Stimulated activated CD4-positive, alpha-beta T cell treated with anti-CD3 and anti-CD28 coated beads, TNF-alpha, amount 100 ng/mL, for 4 hours (primary cell): ENCODE measurements around the gene CROCC2.
"Not testable (repeated sequence)": the region's sequence is repeated elsewhere in the genome, so short reads cannot be mapped to it uniquely, and the experiment has no call there.

Experiments
- DNase-seq, 3 experiments: peaks; one replicate each; pipeline ENCODE4 v3.0.0-alpha.2; 2020; ENCODE audit warnings: low read depth in 3 of 3

The CROCC2 gene

GRCh38 chr2:240966906-240967680 is 61.0 kb downstream of the CROCC2 start:
- no peak for DNase-seq

- DNase-seq, result no peak
These were observed 61.8 kb downstream of the CROCC2 start for GRCh38 chr2:240967681-240968621.

DNA sequence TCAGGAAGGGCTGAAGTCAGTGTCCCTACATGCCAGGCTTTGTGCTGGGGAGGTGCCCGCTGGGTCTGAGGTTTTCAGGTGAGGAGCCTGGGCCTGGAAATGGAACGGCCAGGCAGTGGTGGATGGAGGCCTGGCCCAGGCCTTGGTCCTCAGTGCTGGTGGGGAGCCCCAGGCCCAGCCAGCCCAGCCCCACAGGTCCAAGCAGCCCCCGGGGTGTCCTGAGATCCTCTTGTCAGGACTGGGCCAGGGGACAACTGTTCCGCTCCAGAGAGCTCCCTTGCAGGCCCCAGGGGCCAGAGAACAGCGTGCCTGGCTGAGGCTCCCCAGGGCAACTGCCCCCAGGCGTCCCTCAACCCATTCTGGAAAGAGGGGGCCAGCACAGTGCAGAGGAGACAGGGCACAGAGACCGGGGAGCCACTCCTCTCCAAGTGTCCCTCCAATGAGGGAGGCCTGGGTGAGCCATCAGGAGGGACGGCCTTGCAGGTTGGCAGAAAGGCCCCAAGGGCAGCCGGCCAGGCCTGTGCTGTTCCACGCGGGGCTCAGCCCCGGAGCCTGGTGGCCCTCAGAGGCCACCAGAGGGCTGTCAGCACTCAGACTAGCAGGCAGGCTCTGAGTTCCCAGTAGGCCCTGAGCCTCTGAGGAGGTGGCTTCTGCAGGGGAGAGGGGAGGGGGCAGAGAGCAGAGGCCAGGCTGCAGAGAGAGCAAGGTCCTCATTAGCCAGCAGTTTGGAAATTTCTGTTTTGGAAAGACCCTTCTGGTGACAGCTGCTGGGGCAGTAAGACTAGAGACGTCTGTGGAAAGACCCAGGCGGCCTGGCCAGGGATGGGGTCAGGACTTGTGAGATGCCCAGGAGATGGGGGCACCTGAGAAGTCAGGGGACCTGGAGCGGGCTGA is 62.8 kb downstream of the CROCC2 start:
- no peak for DNase-seq

DNA sequence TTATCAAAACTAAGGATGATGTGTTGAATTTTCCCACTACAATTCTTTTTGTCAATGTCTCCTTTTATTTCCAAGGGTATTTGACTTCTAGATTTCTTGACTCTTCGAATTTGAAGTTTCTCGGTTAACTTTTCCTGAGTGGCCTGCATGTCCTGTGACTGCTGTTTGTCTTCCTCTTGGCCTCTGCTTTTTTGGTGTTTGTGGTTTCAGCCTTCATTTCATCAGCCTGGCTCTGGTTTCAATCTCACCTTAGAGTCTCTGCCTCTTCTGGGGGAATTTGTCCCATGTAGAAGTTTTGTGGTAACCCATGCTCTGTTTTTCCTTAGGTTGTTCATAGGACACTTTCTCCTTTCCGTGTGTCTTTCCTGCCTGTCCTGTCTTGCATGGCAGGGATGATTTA is 64.0 kb downstream of the CROCC2 start:
- DNase-seq, result no peak

DNA sequence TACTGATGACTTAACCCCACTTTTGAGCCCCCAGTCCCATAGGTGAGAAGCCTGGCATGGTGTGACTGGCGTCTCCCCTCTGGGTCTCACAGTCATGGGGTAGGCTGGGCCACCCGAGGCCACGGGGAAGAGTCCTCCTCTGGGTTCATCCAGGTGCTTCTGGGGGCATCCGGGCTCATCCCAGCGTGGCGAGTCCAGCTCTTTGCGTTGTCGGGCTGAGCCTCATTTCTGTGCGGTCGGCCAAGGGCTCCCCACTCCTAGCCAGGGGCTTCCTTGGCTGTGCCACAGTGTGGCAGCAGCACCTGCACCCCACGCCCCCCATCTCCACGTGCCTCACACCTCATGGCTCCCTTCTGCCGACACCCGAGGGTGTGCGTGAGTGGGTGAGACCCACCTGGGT is 64.7 kb downstream of the CROCC2 start:
- DNase-seq, result no peak

- no peak for DNase-seq
These were observed 66.1 kb downstream of the CROCC2 start for GRCh38 chr2:240972201-240972600.

- DNase-seq, result no peak
These were observed 66.7 kb downstream of the CROCC2 start for GRCh38 chr2:240972636-240973521.

DNA sequence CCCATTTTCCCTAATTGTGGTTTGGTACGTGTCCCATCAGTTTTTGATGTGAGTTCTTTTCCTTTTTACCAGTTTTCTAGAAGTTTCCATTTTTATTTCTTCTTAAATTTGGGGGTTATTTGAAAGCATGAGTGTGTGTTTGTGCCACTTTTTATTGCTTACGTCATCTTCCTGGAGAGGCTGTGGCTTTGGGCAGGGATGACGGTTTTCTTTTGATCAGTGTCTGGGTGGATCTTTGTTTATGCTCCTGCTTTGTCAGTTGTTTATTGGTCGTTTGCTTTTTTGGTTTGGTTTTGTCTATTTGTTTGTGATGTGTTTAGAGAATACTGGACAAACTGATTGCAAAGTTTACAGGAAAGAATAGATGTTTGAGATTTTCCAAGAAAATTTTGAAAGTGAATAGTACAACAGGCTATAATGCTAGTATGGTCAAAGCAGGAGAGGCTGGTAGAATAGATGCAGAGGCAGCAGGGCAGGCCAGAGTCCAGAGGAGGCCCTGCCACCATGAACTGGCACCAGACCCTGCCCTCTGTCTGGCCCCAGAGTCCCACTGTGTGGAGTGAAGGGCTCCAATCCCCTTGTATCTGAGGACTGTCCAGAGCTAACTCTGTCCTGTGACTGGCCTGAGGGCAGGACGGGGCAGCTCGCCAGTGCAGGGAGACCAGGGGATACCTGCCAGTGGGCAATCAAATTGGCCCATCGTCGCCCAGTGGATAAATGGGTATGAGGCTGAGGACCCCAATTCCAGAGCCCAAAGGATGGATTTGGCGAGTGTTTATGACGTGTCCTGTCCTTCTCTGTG is 68.8 kb downstream of the CROCC2 start:
- no peak for DNase-seq

DNA sequence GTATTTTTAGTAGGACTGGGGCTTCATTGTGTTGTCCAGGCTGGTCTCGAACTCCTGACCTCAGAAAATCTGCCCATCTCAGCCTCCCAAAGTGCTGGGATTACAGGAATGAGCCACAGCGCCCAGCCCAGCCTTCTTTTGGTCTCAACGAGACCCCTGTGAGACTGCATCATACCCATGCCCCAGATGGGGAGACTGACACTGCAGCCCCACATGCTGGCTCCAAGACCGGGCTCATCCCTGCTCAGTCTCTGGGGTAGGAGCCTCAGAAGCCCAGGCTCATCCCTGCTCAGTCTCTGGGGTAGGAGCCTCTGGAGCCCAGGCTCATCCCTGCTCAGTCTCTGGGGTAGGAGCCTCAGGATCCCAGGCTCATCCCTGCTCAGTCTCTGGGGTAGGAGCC is 69.8 kb downstream of the CROCC2 start:
- not testable (repeated sequence) for DNase-seq

DNA sequence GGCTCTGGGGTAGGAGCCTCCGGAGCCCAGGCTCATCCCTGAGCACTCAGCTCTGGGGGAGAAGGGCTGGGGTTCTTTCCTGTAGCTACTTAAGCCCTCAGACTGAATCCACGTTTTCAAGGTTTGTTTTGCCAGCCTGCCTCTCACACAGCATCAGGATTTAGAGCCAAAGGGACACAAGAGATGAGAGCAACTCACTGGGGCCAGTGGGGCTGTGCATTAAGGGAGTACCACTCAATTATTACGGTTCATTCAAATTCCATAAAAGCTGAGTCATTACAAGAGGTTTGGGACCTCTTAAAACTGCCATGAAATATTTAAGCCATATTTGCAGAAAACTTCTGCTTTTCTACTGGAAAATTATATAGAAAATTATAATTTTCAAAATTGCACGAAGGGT is 75.1 kb downstream of the CROCC2 start:
- no peak for DNase-seq

DNA sequence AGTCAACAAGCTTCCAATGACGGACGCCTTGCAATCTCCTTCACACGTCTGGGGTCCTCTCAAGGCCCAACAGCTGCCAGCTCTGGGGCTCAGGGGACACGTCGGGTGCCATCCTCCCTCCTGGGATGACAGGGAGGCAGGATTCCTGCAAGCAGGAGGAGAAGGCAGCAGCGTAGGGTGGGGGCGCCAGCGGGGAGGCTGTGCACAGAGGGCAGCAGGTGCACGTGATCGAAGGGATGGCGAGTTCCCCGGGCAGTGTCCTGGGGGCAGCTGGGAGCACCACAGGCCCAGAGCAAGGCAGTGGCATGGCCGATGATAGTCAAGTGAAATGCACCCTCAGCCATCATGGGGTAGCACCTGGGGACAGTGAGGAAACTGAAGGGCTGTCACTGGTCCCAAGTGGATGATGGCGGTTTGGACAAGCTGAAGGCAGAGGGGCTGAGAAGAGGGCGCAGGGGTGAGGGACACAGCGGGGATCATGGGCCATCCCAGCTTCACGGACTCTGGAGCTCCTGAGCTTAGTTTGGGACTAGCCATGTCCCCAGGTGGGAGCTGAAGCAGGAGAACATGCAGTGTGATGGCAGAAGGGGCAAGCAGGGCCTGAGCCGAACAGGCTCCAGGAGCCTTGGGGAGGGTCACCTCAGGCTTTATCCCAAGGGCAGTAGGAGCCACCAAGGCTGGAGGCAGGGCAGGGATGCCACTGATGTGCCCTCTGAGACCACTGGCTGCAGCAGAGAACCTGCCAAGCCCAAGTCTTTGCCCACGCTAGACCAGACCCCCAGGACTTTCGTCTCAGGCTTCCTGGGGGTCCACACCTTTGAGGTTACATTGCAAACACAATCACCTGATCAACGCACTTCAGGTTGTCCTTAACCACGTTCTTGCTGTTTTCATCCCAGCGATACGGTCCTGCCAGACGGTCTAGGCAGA is 76.0 kb downstream of the CROCC2 start:
- no peak for DNase-seq

DNA sequence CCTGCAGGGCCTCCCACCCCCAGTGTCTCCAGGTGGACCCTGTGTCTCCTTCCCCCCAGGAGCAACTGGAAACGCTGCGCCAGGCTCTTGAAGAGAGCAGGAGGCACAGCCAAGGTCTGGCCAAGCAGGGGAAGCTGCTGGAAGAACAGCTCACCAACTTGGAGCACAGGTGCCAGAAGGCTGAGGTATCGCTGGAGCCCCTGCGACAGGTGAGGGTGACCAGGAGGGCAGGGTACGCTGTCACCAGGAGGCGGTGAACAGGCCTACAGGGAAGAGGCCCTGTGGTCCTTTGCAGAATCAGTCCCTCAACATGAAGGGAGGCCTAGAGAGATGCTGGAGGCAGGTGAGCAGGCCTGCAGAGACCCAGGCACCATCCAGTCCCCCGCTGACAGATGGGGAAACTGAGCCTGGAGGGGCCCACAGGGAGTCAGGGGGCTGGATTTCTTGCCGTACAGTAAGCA is 76.7 kb downstream of the CROCC2 start:
- no peak for DNase-seq

DNA sequence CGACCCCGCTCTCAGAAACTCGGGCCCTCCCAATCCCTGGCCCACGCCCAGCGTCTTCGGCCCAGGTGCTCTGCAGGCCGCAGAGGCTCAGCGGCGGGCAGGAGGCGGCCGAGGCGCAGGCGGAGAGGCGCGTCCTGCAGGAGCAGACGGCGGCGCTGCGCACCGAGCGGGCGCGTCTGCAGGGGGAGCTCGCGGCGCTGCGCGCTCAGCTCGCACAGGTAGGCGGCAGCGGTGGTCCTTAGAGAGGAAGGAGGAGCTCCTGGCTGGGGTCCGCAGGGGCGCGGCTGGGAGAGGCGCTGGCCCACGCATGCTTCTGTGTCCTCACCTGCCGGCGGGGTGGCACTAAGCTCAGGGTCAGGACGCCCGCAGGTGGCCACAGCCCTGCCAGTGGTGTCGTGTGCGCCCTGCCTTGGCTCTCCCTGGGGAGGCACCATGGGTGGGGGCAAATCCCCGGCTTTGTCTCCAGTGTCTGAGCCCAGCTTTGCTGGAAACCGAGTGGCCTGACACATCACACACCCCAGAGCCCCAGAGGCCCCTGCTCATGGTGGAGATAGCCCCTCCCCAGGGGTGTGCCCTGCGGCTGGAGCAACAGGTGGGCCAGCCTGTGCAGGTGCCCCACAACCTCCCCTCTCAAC is 77.3 kb downstream of the CROCC2 start:
- no peak for DNase-seq

DNA sequence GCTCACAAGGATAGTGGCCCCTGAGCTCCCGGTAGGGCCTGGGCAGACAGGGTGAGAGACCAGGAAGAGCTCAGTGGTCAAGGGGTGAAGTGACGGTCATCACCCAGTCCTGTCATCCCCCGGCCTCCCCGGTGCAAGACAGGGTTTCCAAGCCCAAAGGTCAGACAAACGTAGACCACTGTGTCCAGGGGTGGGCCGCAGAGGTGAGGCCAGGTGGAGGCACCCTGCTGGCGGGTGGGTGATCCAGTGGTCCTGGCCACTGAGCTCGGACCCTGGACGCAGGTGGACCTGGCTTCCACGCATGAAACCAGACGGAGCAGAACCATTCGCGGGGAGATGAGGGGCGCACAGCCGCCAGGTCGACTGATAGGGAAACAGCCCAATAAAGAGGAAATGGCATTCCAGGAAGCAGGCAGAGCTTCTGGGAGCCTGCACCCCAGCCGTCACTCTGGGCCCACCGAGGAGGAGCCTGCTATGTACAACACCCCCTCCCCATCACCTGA is 77.9 kb downstream of the CROCC2 start:
- DNase-seq, result no peak

DNA sequence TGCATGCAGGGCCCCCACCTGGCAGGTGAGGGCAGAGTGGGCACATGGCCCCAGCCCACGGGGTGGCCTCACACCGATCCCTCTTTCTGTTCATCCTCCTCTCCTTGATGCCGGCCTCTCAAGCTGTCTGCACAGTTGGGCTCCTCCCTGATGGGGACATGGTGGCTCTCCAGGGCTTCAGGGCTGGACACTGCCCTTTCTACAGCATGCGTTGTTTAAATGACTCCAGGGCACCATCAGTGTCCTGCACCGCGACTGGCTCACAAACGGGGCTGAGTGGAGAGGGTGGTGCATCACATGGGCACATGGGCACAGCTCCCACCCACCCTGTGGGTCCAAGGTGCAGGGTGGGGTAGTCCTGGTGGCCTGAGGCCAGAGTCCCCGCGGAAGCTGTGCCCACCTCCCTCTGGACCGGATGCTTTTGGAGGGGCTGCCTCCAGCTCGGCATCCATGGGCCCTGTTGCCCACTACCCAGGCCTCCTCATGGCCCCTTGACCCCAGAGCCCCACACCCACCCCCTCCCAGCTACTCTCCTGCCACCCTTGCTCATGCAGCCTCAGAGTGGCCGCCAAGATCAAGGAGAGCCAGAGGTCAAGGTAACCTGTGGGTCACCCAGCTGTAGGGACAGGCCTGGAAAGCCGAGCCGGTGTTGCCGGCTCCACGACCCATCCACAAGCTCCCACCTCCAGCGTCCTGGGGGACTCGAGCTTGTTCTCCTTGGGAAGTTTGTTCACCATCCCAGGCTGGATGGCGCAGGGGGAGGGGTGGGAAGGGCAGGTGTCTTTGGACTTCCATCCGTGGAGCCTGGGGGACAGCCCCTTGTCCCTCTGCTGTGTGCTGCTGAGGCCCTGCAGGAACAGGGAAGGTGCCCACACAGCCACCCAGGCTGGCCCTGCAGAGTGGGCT is 80.0 kb downstream of the CROCC2 start:
- DNase-seq, result no peak

DNA sequence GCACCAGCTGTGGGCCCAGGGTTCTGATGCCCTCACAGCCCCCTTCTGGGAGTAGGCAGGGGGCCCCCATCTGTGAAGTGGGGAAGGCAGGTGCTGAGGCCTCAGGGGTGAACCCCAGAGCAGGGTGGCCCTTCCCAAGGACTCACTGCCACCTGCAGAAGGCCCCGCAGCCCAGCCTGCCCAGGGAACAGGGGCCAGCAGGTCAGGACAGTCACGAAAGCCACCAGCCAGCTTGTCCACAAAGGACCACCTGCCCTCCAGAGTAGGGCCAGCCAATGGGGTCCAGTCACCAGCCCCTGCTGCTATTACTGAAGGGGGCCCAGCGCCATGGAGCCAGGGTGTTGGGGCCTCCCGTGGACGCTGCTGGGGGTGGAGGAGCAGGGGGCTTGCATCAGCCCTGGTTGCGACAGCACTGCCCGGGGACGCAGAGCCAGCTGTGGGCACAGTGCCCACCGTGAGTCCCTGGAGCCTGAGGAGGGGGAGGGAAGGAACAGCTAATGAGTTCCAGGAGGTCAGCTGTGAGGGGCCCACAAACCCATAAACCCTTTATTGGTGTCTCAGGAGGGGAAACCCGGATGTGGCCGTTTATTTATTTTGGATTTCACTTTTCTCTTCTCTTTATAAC is 80.8 kb downstream of the CROCC2 start:
- DNase-seq, result no peak

DNA sequence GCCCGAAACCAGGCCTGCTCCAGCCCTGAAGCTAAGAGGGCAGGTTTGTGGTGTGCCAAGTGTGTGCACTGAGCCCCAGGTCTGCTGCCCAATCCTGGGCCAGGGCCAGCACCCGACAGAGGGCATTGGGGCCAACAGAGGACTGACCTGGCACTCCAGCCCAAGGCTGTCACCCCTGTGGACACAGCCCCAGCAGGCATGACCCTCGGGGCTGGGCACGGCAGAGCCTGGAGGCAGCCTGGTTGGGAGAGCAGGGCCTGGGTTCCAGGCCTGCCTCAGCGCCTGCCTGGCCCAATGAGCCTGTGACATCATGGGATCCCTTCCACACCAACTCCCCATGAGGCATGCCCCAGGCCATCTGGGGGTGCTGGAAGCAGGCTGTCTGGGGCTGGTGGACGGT is 81.5 kb downstream of the CROCC2 start:
- no peak for DNase-seq
